GM19043 (cell line): Measurements from ENCODE around the gene LLGL2.

Experiments used
- ATAC-seq: cut with Tn5 transposase; IDR thresholded peaks from one replicate; pipeline ENCODE4 v1.9.1; 2021; ENCODE audit warnings: low read depth; ENCODE audit not compliant: unreplicated experiment

The LLGL2 gene

GRCh38 chr17:75611851-75612429 lies 86.4 kb downstream of the LLGL2 start:
- ATAC-seq: no peak

GRCh38 chr17:75612906-75613626 lies 87.6 kb downstream of the LLGL2 start:
- no peak for ATAC-seq

DNA sequence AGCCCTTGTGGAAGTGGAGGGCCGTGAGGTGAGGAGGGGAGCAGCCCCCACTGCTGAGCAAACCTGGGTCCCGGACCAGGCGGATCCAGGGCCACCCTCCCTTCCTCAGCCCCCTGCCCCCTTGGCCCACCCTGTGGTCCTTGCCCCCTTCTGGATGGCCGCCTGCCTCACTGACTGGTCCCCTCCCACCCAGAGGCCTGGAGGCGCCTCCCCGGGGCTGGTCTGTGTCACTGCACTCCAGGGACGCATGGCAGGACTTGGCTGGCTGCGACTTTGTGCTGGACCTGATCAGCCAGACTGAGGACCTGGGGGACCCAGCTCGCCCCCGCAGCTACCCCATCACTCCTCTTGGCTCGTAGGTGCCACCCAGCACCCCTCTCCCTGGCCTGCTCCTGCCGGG lies 88.5 kb downstream of the LLGL2 start:
- no peak for ATAC-seq

GRCh38 chr17:75614556-75615270 lies 89.2 kb downstream of the LLGL2 start:
- no peak for ATAC-seq

DNA sequence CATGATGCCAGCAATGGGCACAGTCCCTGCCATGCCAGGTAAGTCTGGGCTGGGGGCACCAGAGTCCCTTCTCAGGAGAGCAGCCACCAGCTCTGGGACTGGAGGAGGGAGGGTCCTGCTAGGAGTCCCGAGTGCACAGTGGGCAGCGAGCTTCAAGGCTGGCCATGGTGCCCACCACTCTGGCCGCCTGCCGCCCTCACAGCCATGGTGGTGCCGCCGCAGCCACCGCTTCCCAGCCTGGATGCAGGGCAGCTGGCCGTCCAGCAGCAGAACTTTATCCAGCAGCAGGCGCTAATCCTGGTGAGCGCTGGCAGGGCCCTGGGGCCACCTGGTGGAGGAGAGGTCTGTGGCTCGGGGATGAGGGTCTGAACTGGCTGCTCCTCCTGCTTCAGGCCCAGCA lies 89.8 kb downstream of the LLGL2 start:
- no peak for ATAC-seq

DNA sequence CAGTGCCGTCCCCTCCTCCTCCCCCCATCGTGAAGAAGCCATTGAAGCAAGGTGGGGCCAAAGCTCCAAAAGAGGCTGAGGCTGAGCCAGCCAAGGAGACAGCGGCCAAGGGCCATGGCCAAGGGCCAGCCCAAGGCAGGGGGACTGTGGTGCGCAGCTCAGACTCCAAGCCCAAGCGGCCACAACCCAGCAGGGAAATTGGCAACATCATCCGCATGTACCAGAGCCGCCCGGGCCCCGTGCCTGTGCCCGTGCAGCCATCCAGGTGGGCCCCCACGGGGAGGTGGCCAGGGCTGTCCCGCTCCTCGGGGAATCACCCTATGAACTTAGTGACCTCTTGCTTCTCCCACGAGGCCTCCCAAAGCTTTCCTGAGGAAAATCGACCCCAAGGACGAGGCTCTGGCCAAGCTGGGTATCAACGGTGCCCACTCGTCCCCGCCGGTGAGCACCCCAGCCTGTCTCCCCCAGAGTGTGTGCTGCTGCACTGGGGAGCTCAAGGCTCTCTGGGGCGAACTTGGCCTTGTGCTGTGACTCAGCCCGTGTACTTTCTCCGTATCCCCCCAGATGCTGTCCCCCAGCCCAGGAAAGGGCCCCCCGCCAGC lies 91.1 kb downstream of the LLGL2 start:
- no peak for ATAC-seq

DNA sequence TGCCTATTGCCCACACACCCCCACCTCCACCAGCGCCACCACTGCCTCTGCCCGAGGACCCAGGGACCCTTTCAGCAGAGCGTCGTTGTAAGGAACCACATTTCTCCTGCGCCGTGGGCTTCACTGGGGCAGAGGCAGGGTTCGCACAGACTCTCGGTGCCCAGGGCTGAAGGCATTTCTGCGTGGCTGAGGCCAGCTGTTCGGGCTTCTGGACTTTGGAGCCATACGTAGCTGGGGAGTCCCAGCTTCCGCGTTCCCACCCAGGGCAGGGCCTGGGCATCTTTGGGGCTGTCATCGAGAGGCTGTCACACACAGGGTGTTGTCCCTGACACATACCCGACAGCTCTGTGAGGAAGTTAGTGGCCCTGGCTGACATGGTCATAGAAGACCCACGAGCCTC lies 91.7 kb downstream of the LLGL2 start:
- ATAC-seq: no peak

- no peak for ATAC-seq
These were observed 92.2 kb downstream of the LLGL2 start for GRCh38 chr17:75617675-75618074.

DNA sequence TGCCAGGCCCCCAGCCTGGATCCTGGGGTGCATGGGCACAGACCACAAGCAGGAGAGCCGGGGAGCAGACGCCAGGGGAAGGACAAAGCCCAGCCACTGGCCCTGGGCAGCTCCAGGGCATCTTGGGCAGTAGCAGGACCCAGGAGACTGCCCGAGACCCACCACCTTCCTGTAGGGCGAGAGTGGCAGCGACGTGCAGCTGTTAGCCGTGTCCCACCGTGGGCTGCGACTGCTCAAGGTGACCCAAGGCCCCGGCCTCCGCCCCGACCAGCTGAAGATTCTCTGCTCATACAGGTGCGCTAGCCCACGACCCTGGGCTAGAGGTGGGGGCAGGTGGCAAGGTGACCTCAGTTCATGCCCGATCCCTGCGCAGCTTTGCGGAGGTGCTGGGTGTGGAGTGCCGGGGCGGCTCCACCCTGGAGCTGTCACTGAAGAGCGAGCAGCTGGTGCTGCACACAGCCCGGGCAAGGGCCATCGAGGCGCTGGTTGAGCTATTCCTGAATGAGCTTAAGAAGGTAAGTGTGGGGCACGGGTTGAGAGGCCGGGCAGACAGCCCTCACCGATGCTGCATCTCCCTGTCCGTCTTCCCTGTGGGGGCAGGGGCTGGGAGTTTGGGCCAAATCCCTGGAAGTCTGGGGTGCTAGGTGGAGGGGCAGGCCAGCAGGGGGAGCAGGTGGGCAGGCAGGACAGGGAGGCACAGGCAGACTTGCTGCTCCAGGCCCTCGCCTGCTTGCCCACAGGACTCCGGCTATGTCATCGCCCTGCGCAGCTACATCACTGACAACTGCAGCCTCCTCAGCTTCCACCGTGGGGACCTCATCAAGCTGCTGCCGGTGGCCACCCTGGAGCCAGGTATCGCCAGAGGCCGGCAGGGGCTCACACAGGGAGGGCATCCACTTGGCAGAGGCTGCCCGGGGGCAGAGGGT lies 94.3 kb downstream of the LLGL2 start:
- ATAC-seq: no peak

DNA sequence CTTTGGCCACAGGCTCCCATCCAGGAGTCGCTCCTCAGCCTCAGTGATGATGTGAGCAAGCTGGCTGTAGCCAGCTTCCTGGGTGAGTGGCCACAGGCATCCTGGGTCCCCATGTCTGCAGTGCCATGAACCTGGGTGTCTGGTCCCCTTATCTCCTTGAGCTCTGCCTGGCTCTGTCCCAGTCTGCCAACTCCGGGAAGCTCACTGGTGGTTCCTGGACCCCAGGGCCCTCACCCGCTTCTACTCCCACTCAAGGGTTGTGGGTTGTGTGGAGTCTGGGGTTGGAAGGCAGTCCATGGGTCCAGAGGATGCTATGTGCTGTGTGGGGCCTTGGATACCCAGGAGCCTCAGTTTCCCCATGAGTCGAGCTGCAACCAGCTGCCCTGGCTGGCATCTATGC lies 96.0 kb downstream of the LLGL2 start:
- ATAC-seq: no peak

- no peak for ATAC-seq
These were observed 96.6 kb downstream of the LLGL2 start for GRCh38 chr17:75622076-75622475.

DNA sequence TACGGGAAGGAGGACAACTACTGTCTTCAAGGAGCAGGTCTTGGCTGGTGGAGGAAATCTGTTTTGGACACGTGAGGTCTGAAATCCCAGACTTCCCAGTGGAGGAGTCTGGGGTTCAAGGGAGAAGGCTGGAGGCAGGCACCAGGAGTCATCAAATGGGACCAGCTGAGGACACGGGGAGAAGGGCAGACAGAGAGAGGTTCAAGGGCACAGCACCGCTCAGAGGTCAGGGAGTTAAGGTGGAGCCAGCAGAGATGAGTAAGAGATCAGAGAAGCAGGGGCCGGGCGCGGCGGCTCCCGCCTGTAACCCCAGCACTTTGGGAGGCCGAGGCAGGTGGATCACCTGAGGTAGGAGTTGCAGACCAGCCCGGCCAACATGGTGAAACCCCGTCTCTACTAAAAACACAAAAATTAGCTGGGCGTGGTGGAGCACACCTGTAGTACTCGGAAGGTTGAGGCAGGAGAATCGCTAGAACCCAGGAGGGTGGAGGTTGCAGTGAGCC lies 97.3 kb downstream of the LLGL2 start:
- no peak for ATAC-seq

- no peak for ATAC-seq
These were observed 97.9 kb downstream of the LLGL2 start for GRCh38 chr17:75623386-75623785.

GRCh38 chr17:75624021-75624420 lies 98.5 kb downstream of the LLGL2 start:
- ATAC-seq: no peak
